ENCODE data around the gene LMTK2.

GRCh38 chr7:98058186-98058585 lies 48.5 kb upstream of the LMTK2 start:
- TF ChIP-seq POLR2A (IDR thresholded peaks at IDR 0.05; ENCODE audit: borderline replicate concordance, extremely low read depth, insufficient read depth, insufficient read length) (no peak), TCF7L2 (IDR thresholded peaks at IDR 0.05; ENCODE audit: borderline replicate concordance, extremely low read depth, insufficient read depth, insufficient read length) (no peak)

All from HCT116 (cell line).